ENCODE data around the gene PLAAT5. TPM values are rescaled to one million over a fixed set of nuclear protein-coding genes. Genes with fewer than 3 reads are reported as not detected.

Gene PLAAT5
- total and polyA plus RNA-seq, 2 of the 13 experiments (the other 11 are each of a cell fraction or from before 2014, with no cell fraction given), result not detected

DNA sequence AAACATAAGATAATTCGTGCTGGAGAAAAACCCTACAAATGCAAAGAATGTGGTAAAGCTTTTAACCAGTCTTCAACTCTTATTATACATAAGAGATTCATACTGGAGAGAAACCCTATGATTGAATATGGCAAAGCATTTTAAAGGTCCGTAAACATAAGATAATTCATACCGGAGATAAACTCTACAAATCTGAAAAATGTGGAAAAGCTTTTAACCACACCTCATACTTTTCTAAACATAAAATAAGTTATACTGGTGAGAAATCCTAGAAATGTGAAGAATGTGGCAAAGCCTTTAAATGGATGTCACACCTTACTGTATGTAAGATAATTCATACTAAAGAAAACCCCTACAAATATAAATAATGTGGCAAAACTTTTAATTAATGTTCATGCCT, 20.7 kb downstream of the PLAAT5 start:
- DNase-seq (ENCODE audit: low spot score), result no peak
- ATAC-seq, result no peak
- no TSS peak for BruUV-seq (replicated peaks)
- H4K20me1 ChIP-seq (ENCODE audit: insufficient read depth, low read length), result no peaks in the 10 kb centered on the region
- WGBS (ENCODE audit: low lambda C conversion rate), result 41% methylated on average over 3 of the region's 3 CpGs
- ChIA-PET POLR2A (no interaction called here), CTCF (ENCODE audit: low intra/inter-chr PET ratio, low total read pairs) (no interaction called here)
- in situ Hi-C loops (cut with HindIII; ENCODE audit: extremely low pct_ligation_motif_present, low pct_unique_long_range_greater_than_20kb), result no loop called here
- H3K79me2 ChIP-seq (ENCODE audit: insufficient read depth, low read length), result no peaks in the 10 kb centered on the region
- intact Hi-C loops (cut with micrococcal nuclease; ENCODE audit: unreplicated experiment), result no loop called here
- H3K9ac ChIP-seq (ENCODE audit: insufficient read depth, low read depth, low read length), result no peak overlapping the region
- no peak overlapping the region for H3K27ac ChIP-seq (ENCODE audit: extremely low read length, insufficient read depth, low read length)
- no peak overlapping the region for H2AFZ ChIP-seq (ENCODE audit: low read length)
- no peaks in the 10 kb centered on the region; a peak in 1 of 5 replicates for H3K27me3 ChIP-seq (ENCODE audit: control insufficient read depth in 1 of 2, insufficient read depth in 2 of 2, low read length in 2 of 2)
- H3K4me3 ChIP-seq (replicated peaks in 1 of 3; ENCODE audit: insufficient read depth in 1 of 3, low read depth in 2 of 3, low read length in 3 of 3), result no peak overlapping the region
- no peak overlapping the region for H3K4me2 ChIP-seq (ENCODE audit: low read depth, low read length)
- no peak for FAIRE-seq
- no peaks in the 10 kb centered on the region for H3K9me3 ChIP-seq (ENCODE audit: low read length)
- H3K36me3 ChIP-seq (replicated peaks in 1 of 2; ENCODE audit: control insufficient read depth in 1 of 2, insufficient read depth in 2 of 2, low read length in 2 of 2), result no peaks in the 10 kb centered on the region
- H3K4me1 ChIP-seq (ENCODE audit: insufficient read depth, low read length), result no peaks in the 10 kb centered on the region
- TF ChIP-seq, protein P1, sequence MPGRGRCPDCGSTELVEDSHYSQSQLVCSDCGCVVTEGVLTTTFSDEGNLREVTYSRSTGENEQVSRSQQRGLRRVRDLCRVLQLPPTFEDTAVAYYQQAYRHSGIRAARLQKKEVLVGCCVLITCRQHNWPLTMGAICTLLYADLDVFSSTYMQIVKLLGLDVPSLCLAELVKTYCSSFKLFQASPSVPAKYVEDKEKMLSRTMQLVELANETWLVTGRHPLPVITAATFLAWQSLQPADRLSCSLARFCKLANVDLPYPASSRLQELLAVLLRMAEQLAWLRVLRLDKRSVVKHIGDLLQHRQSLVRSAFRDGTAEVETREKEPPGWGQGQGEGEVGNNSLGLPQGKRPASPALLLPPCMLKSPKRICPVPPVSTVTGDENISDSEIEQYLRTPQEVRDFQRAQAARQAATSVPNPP (CRISPR knock-in tag; IDR thresholded peaks at IDR 0.05), result no peak
- TF ChIP-seq ZMYM3 (CRISPR knock-in tag; IDR thresholded peaks at IDR 0.05) (no peak), ZNF556 (CRISPR knock-in tag; IDR thresholded peaks at IDR 0.05; ENCODE audit: borderline replicate concordance) (no peak), ZNF350 (CRISPR knock-in tag; IDR thresholded peaks at IDR 0.05; ENCODE audit: borderline replicate concordance, low read depth) (no peak), BRD4 (CRISPR knock-in tag; IDR thresholded peaks at IDR 0.05) (no peak), HOXA7 (CRISPR knock-in tag; IDR thresholded peaks at IDR 0.05) (no peak), ZNF430 (CRISPR knock-in tag; IDR thresholded peaks at IDR 0.05) (no peak), PTBP1 (IDR thresholded peaks at IDR 0.05; ENCODE audit: low read depth, low read length, poor library complexity, severe bottlenecking) (no peak), STAT5B (CRISPR knock-in tag; IDR thresholded peaks at IDR 0.05) (no peak)
- TF ChIP-seq, protein P2, sequence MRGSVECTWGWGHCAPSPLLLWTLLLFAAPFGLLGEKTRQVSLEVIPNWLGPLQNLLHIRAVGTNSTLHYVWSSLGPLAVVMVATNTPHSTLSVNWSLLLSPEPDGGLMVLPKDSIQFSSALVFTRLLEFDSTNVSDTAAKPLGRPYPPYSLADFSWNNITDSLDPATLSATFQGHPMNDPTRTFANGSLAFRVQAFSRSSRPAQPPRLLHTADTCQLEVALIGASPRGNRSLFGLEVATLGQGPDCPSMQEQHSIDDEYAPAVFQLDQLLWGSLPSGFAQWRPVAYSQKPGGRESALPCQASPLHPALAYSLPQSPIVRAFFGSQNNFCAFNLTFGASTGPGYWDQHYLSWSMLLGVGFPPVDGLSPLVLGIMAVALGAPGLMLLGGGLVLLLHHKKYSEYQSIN (CRISPR knock-in tag; IDR thresholded peaks at IDR 0.05; ENCODE audit: borderline replicate concordance), result no peak
- TF ChIP-seq, protein P3, sequence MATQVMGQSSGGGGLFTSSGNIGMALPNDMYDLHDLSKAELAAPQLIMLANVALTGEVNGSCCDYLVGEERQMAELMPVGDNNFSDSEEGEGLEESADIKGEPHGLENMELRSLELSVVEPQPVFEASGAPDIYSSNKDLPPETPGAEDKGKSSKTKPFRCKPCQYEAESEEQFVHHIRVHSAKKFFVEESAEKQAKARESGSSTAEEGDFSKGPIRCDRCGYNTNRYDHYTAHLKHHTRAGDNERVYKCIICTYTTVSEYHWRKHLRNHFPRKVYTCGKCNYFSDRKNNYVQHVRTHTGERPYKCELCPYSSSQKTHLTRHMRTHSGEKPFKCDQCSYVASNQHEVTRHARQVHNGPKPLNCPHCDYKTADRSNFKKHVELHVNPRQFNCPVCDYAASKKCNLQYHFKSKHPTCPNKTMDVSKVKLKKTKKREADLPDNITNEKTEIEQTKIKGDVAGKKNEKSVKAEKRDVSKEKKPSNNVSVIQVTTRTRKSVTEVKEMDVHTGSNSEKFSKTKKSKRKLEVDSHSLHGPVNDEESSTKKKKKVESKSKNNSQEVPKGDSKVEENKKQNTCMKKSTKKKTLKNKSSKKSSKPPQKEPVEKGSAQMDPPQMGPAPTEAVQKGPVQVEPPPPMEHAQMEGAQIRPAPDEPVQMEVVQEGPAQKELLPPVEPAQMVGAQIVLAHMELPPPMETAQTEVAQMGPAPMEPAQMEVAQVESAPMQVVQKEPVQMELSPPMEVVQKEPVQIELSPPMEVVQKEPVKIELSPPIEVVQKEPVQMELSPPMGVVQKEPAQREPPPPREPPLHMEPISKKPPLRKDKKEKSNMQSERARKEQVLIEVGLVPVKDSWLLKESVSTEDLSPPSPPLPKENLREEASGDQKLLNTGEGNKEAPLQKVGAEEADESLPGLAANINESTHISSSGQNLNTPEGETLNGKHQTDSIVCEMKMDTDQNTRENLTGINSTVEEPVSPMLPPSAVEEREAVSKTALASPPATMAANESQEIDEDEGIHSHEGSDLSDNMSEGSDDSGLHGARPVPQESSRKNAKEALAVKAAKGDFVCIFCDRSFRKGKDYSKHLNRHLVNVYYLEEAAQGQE (IDR thresholded peaks at IDR 0.05; ENCODE audit: borderline replicate concordance in 1 of 2, low read depth in 1 of 2, low read length in 2 of 2), result no peak
- TF ChIP-seq, protein P4, sequence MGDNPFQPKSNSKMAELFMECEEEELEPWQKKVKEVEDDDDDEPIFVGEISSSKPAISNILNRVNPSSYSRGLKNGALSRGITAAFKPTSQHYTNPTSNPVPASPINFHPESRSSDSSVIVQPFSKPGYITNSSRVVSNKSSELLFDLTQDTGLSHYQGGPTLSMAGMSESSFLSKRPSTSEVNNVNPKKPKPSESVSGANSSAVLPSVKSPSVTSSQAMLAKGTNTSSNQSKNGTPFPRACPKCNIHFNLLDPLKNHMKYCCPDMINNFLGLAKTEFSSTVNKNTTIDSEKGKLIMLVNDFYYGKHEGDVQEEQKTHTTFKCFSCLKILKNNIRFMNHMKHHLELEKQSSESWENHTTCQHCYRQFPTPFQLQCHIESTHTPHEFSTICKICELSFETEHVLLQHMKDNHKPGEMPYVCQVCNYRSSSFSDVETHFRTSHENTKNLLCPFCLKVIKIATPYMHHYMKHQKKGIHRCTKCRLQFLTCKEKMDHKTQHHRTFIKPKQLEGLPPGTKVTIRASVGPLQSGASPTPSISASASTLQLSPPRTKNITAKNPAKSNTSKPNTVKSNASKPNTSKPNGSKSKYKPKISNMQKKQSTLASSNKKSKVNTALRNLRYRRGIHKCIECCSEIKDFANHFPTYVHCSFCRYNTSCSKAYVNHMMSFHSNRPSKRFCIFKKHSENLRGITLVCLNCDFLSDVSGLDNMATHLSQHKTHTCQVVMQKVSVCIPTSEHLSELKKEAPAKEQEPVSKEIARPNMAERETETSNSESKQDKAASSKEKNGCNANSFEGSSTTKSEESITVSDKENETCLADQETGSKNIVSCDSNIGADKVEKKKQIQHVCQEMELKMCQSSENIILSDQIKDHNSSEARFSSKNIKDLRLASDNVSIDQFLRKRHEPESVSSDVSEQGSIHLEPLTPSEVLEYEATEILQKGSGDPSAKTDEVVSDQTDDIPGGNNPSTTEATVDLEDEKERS (CRISPR knock-in tag; IDR thresholded peaks at IDR 0.05), result no peak

Data from HepG2 (cell line).